SU-DHL-6 (cell line): Measurements from ENCODE around the gene DNMBP.

Source experiments
- H2AFZ ChIP-seq: fragments of 200-600 bp; sonication (generic); 2 replicates; pipeline ENCODE4 v1.6.1; 2014; ENCODE audit warnings: low read depth, mild to moderate bottlenecking, moderate library complexity, mixed read lengths, antibody characterized with exemption, low read length; ENCODE audit not compliant: severe bottlenecking
- H3F3A ChIP-seq: fragments of 200-600 bp; shearing (Covaris generic); 2 replicates; pipeline ENCODE4 v1.6.0; 2016; ENCODE audit warnings: antibody characterized with exemption, mild to moderate bottlenecking; ENCODE audit not compliant: insufficient read depth
- H3K27ac ChIP-seq: fragments of 200-600 bp; sonication (generic); 2 replicates; pipeline ENCODE4 v1.5.1; 2016; ENCODE audit warnings: low read depth, mild to moderate bottlenecking, low read length, moderate library complexity, mixed read lengths
- H3K27me3 ChIP-seq: fragments of 200-600 bp; sonication (generic), shearing (Covaris generic); 2 replicates; pipeline ENCODE4 v1.6.0; 2014; ENCODE audit warnings: mild to moderate bottlenecking, low read length
- H3K36me3 ChIP-seq: fragments of 200-600 bp; sonication (generic); 2 replicates; pipeline ENCODE4 v1.6.1; 2014; ENCODE audit warnings: mild to moderate bottlenecking, low read length, mixed read lengths
- H3K4me2 ChIP-seq: fragments of 300-600, 200-600 bp; shearing (Covaris generic), sonication (generic); 2 replicates; pipeline ENCODE4 v1.6.0; 2014; ENCODE audit warnings: low read length, low read depth, mild to moderate bottlenecking; ENCODE audit not compliant: poor library complexity, severe bottlenecking
- H3K4me3 ChIP-seq: fragments of 200-600 bp; sonication (generic); 2 replicates; pipeline ENCODE4 v1.5.1; 2014; ENCODE audit warnings: antibody characterized with exemption, low read length, mild to moderate bottlenecking, mixed read lengths; ENCODE audit not compliant: insufficient read depth, poor library complexity, severe bottlenecking
- H3K79me2 ChIP-seq: fragments of 200-600 bp; sonication (generic); 2 replicates; pipeline ENCODE4 v1.6.1; 2014; ENCODE audit warnings: mild to moderate bottlenecking, low read length, moderate library complexity; ENCODE audit not compliant: insufficient read depth
- H3K9ac ChIP-seq: fragments of 200-600 bp; sonication (generic); 2 replicates; pipeline ENCODE4 v1.7.0; 2014; ENCODE audit warnings: mild to moderate bottlenecking, low read length
- H3K9me2 ChIP-seq: fragments of 200-600 bp; sonication (generic); replicated peaks from 2 replicates; pipeline ENCODE4 v1.6.1; 2014; ENCODE audit warnings: low read length; ENCODE audit not compliant: insufficient read depth
- H3K9me3 ChIP-seq: fragments of 200-600 bp; sonication (generic); 2 replicates; pipeline ENCODE4 v1.6.1; 2014; ENCODE audit warnings: low read length, mixed read lengths; ENCODE audit not compliant: insufficient read depth
- H4K20me1 ChIP-seq: fragments of 200-600 bp; sonication (generic); 2 replicates; pipeline ENCODE4 v1.6.1; 2014; ENCODE audit warnings: low read depth, mild to moderate bottlenecking, antibody characterized with exemption, low read length, moderate library complexity, mixed read lengths
- CTCF ChIP-seq: fragments of 200-600 bp; sonication (generic); IDR thresholded peaks from one replicate; pipeline ENCODE4 v1.5.1; 2017; ENCODE audit warnings: antibody characterized with exemption, mild to moderate bottlenecking, low read length, moderate library complexity; ENCODE audit not compliant: insufficient read depth, poor library complexity, severe bottlenecking
- EZH2phosphoT487 ChIP-seq: fragments of 200-600 bp; sonication (generic), shearing (Covaris generic); conservative IDR thresholded peaks from 2 replicates; pipeline ENCODE4 v1.6.1; 2018; ENCODE audit warnings: mild to moderate bottlenecking, antibody characterized with exemption, low read length, moderate library complexity, mixed read lengths

The DNMBP gene

DNA sequence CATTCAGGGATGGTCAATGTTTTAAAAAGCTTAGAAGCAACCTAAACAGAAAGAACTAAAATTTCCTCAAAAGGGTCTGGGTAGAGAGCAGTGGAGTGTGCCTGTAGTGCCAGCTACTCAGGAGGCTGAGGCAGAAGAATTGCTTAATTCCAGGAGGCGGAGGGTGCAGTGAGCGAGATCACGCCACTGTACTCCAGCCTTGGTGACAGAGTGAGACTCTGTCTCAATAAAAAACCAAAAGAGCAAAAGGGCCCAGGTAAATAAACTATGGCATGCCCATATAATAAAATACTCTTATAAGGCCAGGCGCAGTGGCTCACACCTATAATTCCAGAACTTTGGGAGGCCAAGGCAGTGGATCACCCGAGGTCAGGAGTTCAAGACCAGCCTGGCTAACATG, 93.0 kb downstream of the DNMBP start:
- Histone ChIP-seq H3K79me2 (no peaks in the 10 kb centered on the region), H3F3A (no peaks in the 10 kb centered on the region), H4K20me1 (no peaks in the 10 kb centered on the region), H3K9me3 (no peaks in the 10 kb centered on the region), H2AFZ (no peak overlapping the region), H3K9me2 (no peaks in the 10 kb centered on the region), H3K36me3 (no peaks in the 10 kb centered on the region), H3K9ac (no peak overlapping the region), H3K27ac (no peak overlapping the region), H3K4me3 (no peak overlapping the region), H3K27me3 (no peaks in the 10 kb centered on the region), H3K4me2 (no peak overlapping the region)
- no peak for TF ChIP-seq EZH2phosphoT487
- TF ChIP-seq CTCF = no peak

DNA sequence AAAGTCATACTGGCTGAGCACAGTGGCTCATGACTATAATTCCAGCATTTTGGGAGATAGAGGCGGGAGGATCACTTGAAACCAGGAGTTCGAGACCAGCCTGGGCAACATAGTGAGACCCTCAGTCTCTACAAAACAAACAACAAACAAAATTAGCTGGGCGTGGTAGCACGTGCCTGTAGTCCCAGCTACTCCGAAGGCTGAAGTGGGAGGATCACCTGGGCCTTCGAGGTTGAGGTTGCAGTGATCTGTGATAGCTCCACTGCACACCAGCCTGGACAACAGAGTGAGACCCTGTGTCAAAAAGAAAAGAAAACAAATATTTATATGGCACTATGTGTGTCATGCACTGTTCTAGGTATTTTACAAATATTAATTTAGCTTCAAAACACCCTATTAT, 94.3 kb downstream of the DNMBP start:
- Histone ChIP-seq H3K9ac (no peak overlapping the region), H3K4me2 (no peak overlapping the region)
- TF ChIP-seq CTCF (no peak), EZH2phosphoT487 (no peak)

GRCh38 chr10:99914236-99914635, 95.5 kb downstream of the DNMBP start:
- no peak overlapping the region for H3K4me3 ChIP-seq
- H3K9me3 ChIP-seq = no peaks in the 10 kb centered on the region
- H3K27me3 ChIP-seq = no peaks in the 10 kb centered on the region
- no peaks in the 10 kb centered on the region for H3K79me2 ChIP-seq
- H2AFZ ChIP-seq = no peak overlapping the region
- H3K9me2 ChIP-seq = no peaks in the 10 kb centered on the region
- H3F3A ChIP-seq = no peaks in the 10 kb centered on the region
- no peak overlapping the region for H3K4me2 ChIP-seq
- H4K20me1 ChIP-seq = no peaks in the 10 kb centered on the region
- TF ChIP-seq CTCF (no peak), EZH2phosphoT487 (no peak)
- no peaks in the 10 kb centered on the region for H3K36me3 ChIP-seq
- no peak overlapping the region for H3K9ac ChIP-seq
- H3K27ac ChIP-seq = no peak overlapping the region

More for the DNA sequence above, 94.3 kb downstream of the DNMBP start:
- Histone ChIP-seq H3K4me3 (no peak overlapping the region), H3K79me2 (no peaks in the 10 kb centered on the region), H3K36me3 (no peaks in the 10 kb centered on the region), H3K27me3 (no peaks in the 10 kb centered on the region), H3K9me2 (no peaks in the 10 kb centered on the region), H3F3A (no peaks in the 10 kb centered on the region), H3K9me3 (no peaks in the 10 kb centered on the region), H3K27ac (no peak overlapping the region), H2AFZ (no peak overlapping the region), H4K20me1 (no peaks in the 10 kb centered on the region)

GRCh38 chr10:99913831-99914235, 95.9 kb downstream of the DNMBP start:
- TF ChIP-seq CTCF (no peak), EZH2phosphoT487 (no peak)
- Histone ChIP-seq H3K9ac (no peak overlapping the region), H3K9me2 (no peaks in the 10 kb centered on the region), H3K79me2 (no peaks in the 10 kb centered on the region), H2AFZ (no peak overlapping the region), H3K36me3 (no peaks in the 10 kb centered on the region), H3K4me2 (no peak overlapping the region), H3K9me3 (no peaks in the 10 kb centered on the region), H3K4me3 (no peak overlapping the region), H3K27me3 (no peaks in the 10 kb centered on the region), H3K27ac (no peak overlapping the region), H4K20me1 (no peaks in the 10 kb centered on the region), H3F3A (no peaks in the 10 kb centered on the region)
